Measurements from ENCODE around the gene TJAP1.

The TJAP1 gene

GRCh38 chr6:43477235-43478007 lies at the start of gene TJAP1:
TJAP1 (plus strand) TSS chr6:43477570; CDS start chr6:43499002, 21,432 bp downstream.
- peak; percentile 90 to 94 for DNase-seq (ENCODE audit: low read depth in 2 of 2)

GRCh38 chr6:43428112-43428570 lies 49.2 kb upstream of the TJAP1 start:
- no peak for DNase-seq (ENCODE audit: low read depth in 2 of 2)

- no peak for DNase-seq (ENCODE audit: low read depth in 2 of 2)
Observed at GRCh38 chr6:43428874-43429273, 48.5 kb upstream of the TJAP1 start.

GRCh38 chr6:43432009-43432945 lies 45.1 kb upstream of the TJAP1 start:
- no peak for DNase-seq (ENCODE audit: low read depth in 2 of 2)

GRCh38 chr6:43433148-43433547 lies 44.2 kb upstream of the TJAP1 start:
- no peak for DNase-seq (ENCODE audit: low read depth in 2 of 2)

- no peak for DNase-seq (ENCODE audit: low read depth in 2 of 2)
Observed at GRCh38 chr6:43434001-43434840, 43.1 kb upstream of the TJAP1 start.

- DNase-seq (ENCODE audit: low read depth in 2 of 2): no peak
Observed at GRCh38 chr6:43434943-43435342, 42.4 kb upstream of the TJAP1 start.

- DNase-seq (ENCODE audit: low read depth in 2 of 2): no peak
Observed at GRCh38 chr6:43435682-43436437, 41.5 kb upstream of the TJAP1 start.

- no peak for DNase-seq (ENCODE audit: low read depth in 2 of 2)
Observed at GRCh38 chr6:43436577-43437282, 40.6 kb upstream of the TJAP1 start.

- no peak for DNase-seq (ENCODE audit: low read depth in 2 of 2)
Observed at GRCh38 chr6:43437700-43438099, 39.7 kb upstream of the TJAP1 start.

GRCh38 chr6:43442935-43443334 lies 34.4 kb upstream of the TJAP1 start:
- no peak for DNase-seq (ENCODE audit: low read depth in 2 of 2)

GRCh38 chr6:43444036-43444435 lies 33.3 kb upstream of the TJAP1 start:
- no peak for DNase-seq (ENCODE audit: low read depth in 2 of 2)

GRCh38 chr6:43444582-43444981 lies 32.8 kb upstream of the TJAP1 start:
- DNase-seq (ENCODE audit: low read depth in 2 of 2): no peak

- no peak for DNase-seq (ENCODE audit: low read depth in 2 of 2)
Observed at GRCh38 chr6:43445576-43445975, 31.8 kb upstream of the TJAP1 start.

GRCh38 chr6:43447604-43448003 lies 29.8 kb upstream of the TJAP1 start:
- DNase-seq (ENCODE audit: low read depth in 2 of 2): no peak

- DNase-seq (ENCODE audit: low read depth in 2 of 2): no peak
Observed at GRCh38 chr6:43448916-43449315, 28.5 kb upstream of the TJAP1 start.

GRCh38 chr6:43450699-43451131 lies 26.7 kb upstream of the TJAP1 start:
- no peak for DNase-seq (ENCODE audit: low read depth in 2 of 2)

- DNase-seq (ENCODE audit: low read depth in 2 of 2): no peak
Observed at GRCh38 chr6:43451348-43451747, 26.0 kb upstream of the TJAP1 start.

- no peak for DNase-seq (ENCODE audit: low read depth in 2 of 2)
Observed at GRCh38 chr6:43451939-43452338, 25.4 kb upstream of the TJAP1 start.

GRCh38 chr6:43452896-43453295 lies 24.5 kb upstream of the TJAP1 start:
- no peak for DNase-seq (ENCODE audit: low read depth in 2 of 2)

Measured in activated CD8-positive, alpha-beta memory T cell treated with anti-CD3 and anti-CD28 coated beads for 4 hours (primary cell).